ENCODE results near the gene VASN. TPM values are rescaled to one million over a fixed set of nuclear protein-coding genes. Genes with fewer than 3 reads are reported as not detected.
A peak's percentile ranks its signal among the peaks of the same experiment; 100 is the strongest.

Gene VASN
- total RNA-seq, 1 experiment from 2014 or later, result 5.4 TPM

GRCh38 chr16:4381935-4382794, 10.5 kb downstream of the VASN start:
- CTCF ChIA-PET, result no interaction called here
- POLR2A ChIA-PET (ENCODE audit: low non-redundant PET), result no interaction called here
- no peak overlapping the region for H3K27ac ChIP-seq (ENCODE audit: low read depth, low read length, poor library complexity, severe bottlenecking)

GRCh38 chr16:4382795-4383357, 11.2 kb downstream of the VASN start:
- POLR2A ChIA-PET (ENCODE audit: low non-redundant PET), result no interaction called here
- BruUV-seq (replicated peaks), result no TSS peak

More at GRCh38 chr16:4381935-4382794, 10.5 kb downstream of the VASN start:
- no peaks in the 10 kb centered on the region for H3K27me3 ChIP-seq (replicated peaks; ENCODE audit: insufficient read depth, low read depth, low read length, poor library complexity)
- H3K36me3 ChIP-seq (ENCODE audit: insufficient read depth, low read length, poor library complexity, severe bottlenecking), result no peaks in the 10 kb centered on the region
- H3K4me1 ChIP-seq (ENCODE audit: insufficient read depth, low read length, poor library complexity, severe bottlenecking), result peaks cover 14% of the 10 kb centered on the region
- no peaks in the 10 kb centered on the region for H3K9me3 ChIP-seq (ENCODE audit: low read depth, low read length, poor library complexity, severe bottlenecking)
- H3K4me3 ChIP-seq (ENCODE audit: low read depth, low read length, poor library complexity, severe bottlenecking), result no peak overlapping the region
- BruUV-seq (replicated peaks), result no TSS peak
- TF ChIP-seq, protein P1, sequence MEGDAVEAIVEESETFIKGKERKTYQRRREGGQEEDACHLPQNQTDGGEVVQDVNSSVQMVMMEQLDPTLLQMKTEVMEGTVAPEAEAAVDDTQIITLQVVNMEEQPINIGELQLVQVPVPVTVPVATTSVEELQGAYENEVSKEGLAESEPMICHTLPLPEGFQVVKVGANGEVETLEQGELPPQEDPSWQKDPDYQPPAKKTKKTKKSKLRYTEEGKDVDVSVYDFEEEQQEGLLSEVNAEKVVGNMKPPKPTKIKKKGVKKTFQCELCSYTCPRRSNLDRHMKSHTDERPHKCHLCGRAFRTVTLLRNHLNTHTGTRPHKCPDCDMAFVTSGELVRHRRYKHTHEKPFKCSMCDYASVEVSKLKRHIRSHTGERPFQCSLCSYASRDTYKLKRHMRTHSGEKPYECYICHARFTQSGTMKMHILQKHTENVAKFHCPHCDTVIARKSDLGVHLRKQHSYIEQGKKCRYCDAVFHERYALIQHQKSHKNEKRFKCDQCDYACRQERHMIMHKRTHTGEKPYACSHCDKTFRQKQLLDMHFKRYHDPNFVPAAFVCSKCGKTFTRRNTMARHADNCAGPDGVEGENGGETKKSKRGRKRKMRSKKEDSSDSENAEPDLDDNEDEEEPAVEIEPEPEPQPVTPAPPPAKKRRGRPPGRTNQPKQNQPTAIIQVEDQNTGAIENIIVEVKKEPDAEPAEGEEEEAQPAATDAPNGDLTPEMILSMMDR (conservative IDR thresholded peaks at IDR 0.05; ENCODE audit: low read depth, low read length), result no peak
- no peak for TF ChIP-seq EZH2 (IDR thresholded peaks at IDR 0.05; ENCODE audit: borderline replicate concordance, low read depth, low read length, poor library complexity, severe bottlenecking)
- DNase-seq (ENCODE audit: low spot score), result no peak
- intact Hi-C loops (cut with micrococcal nuclease; ENCODE audit: unreplicated experiment), result no loop called here

GRCh38 chr16:4383591-4384444, 12.2 kb downstream of the VASN start:
- DNase-seq (ENCODE audit: low spot score), result no peak
- Histone ChIP-seq H3K36me3 (ENCODE audit: insufficient read depth, low read length, poor library complexity, severe bottlenecking) (no peaks in the 10 kb centered on the region), H3K4me3 (ENCODE audit: low read depth, low read length, poor library complexity, severe bottlenecking) (no peak overlapping the region), H3K27ac (ENCODE audit: low read depth, low read length, poor library complexity, severe bottlenecking) (no peak overlapping the region), H3K27me3 (replicated peaks; ENCODE audit: insufficient read depth, low read depth, low read length, poor library complexity) (no peaks in the 10 kb centered on the region), H3K4me1 (ENCODE audit: insufficient read depth, low read length, poor library complexity, severe bottlenecking) (peaks cover 15% of the 10 kb centered on the region), H3K9me3 (ENCODE audit: low read depth, low read length, poor library complexity, severe bottlenecking) (no peaks in the 10 kb centered on the region)
- intact Hi-C loops (cut with micrococcal nuclease; ENCODE audit: unreplicated experiment), result no loop called here
- BruUV-seq (replicated peaks), result no TSS peak
- POLR2A ChIA-PET (ENCODE audit: low non-redundant PET), result no interaction called here
- TF ChIP-seq, protein P1 (conservative IDR thresholded peaks at IDR 0.05; ENCODE audit: low read depth, low read length), result no peak
- TF ChIP-seq EZH2 (IDR thresholded peaks at IDR 0.05; ENCODE audit: borderline replicate concordance, low read depth, low read length, poor library complexity, severe bottlenecking), result no peak
- CTCF ChIA-PET, result no interaction called here

More at GRCh38 chr16:4382795-4383357, 11.2 kb downstream of the VASN start:
- Histone ChIP-seq H3K4me1 (ENCODE audit: insufficient read depth, low read length, poor library complexity, severe bottlenecking) (peaks cover 15% of the 10 kb centered on the region), H3K9me3 (ENCODE audit: low read depth, low read length, poor library complexity, severe bottlenecking) (no peaks in the 10 kb centered on the region), H3K36me3 (ENCODE audit: insufficient read depth, low read length, poor library complexity, severe bottlenecking) (no peaks in the 10 kb centered on the region), H3K27me3 (replicated peaks; ENCODE audit: insufficient read depth, low read depth, low read length, poor library complexity) (no peaks in the 10 kb centered on the region), H3K27ac (ENCODE audit: low read depth, low read length, poor library complexity, severe bottlenecking) (peak overlapping the region; percentile 16), H3K4me3 (ENCODE audit: low read depth, low read length, poor library complexity, severe bottlenecking) (no peak overlapping the region)
- DNase-seq (ENCODE audit: low spot score), result no peak
- CTCF ChIA-PET, result no interaction called here
- no peak for TF ChIP-seq EZH2 (IDR thresholded peaks at IDR 0.05; ENCODE audit: borderline replicate concordance, low read depth, low read length, poor library complexity, severe bottlenecking)
- TF ChIP-seq, protein P1 (conservative IDR thresholded peaks at IDR 0.05; ENCODE audit: low read depth, low read length), result no peak
- intact Hi-C loops (cut with micrococcal nuclease; ENCODE audit: unreplicated experiment), result no loop called here

Data from A673 (cell line).